Loucy (cell line): ENCODE data around the gene CLDN14.

Experiments used
- H2AFZ ChIP-seq: fragments of 200-600 bp; sonication (generic); 2 replicates; pipeline ENCODE4 v1.6.0; 2016; ENCODE audit warnings: antibody characterized with exemption, mild to moderate bottlenecking, low read length, moderate library complexity
- H3F3A ChIP-seq: fragments of 200-600 bp; 2 replicates; pipeline ENCODE4 v1.6.0; 2016; ENCODE audit warnings: antibody characterized with exemption, low read depth, mild to moderate bottlenecking
- H3K27me3 ChIP-seq: fragments of 200-600 bp; sonication (generic); 2 replicates; pipeline ENCODE4 v1.6.1; 2014; ENCODE audit warnings: low read length, mild to moderate bottlenecking; ENCODE audit not compliant: insufficient read depth, poor library complexity, severe bottlenecking
- H3K36me3 ChIP-seq: fragments of 200-600 bp; sonication (generic); 2 replicates; pipeline ENCODE4 v1.6.1; 2016; ENCODE audit warnings: low read length; ENCODE audit not compliant: insufficient read depth
- H3K4me1 ChIP-seq: fragments of 200-600 bp; sonication (generic); 2 replicates; pipeline ENCODE4 v1.5.1; 2014; ENCODE audit warnings: low read length, mild to moderate bottlenecking; ENCODE audit not compliant: insufficient read depth, poor library complexity, severe bottlenecking
- H3K4me2 ChIP-seq: fragments of 200-600 bp; sonication (generic); 2 replicates; pipeline ENCODE4 v1.6.0; 2014; ENCODE audit warnings: antibody characterized with exemption, low read length, low read depth, mild to moderate bottlenecking; ENCODE audit not compliant: poor library complexity, severe bottlenecking
- H3K4me3 ChIP-seq: fragments of 200-600 bp; sonication (generic); 2 replicates; pipeline ENCODE4 v1.5.1; 2014; ENCODE audit warnings: low read length, mild to moderate bottlenecking, mixed read lengths; ENCODE audit not compliant: poor library complexity, severe bottlenecking
- H3K79me2 ChIP-seq: fragments of 200-600 bp; sonication (generic); 2 replicates; pipeline ENCODE4 v1.6.1; 2014; ENCODE audit warnings: low read length; ENCODE audit not compliant: insufficient read depth
- H3K9ac ChIP-seq: fragments of 200-600 bp; sonication (generic); 2 replicates; pipeline ENCODE4 v1.6.0; 2014; ENCODE audit warnings: mild to moderate bottlenecking, low read depth, low read length, moderate library complexity; ENCODE audit not compliant: poor library complexity, severe bottlenecking
- H3K9me2 ChIP-seq: fragments of 200-600 bp; sonication (generic); replicated peaks from 2 replicates; pipeline ENCODE4 v1.6.1; 2016; ENCODE audit warnings: low read depth, low read length, mixed read lengths
- H3K9me3 ChIP-seq: fragments of 200-600 bp; sonication (generic); 2 replicates; pipeline ENCODE4 v1.6.1; 2014; ENCODE audit warnings: mild to moderate bottlenecking, antibody characterized with exemption, low read length, low read depth; ENCODE audit not compliant: insufficient read depth
- H4K20me1 ChIP-seq: fragments of 200-600 bp; sonication (generic); 2 replicates; pipeline ENCODE4 v1.6.0; 2014; ENCODE audit warnings: antibody characterized with exemption, low read length, mild to moderate bottlenecking; ENCODE audit not compliant: insufficient read depth, poor library complexity, severe bottlenecking
- CTCF ChIP-seq: fragments of 200-600 bp; sonication (generic); conservative IDR thresholded peaks from 2 replicates; pipeline ENCODE4 v1.5.1; 2014; ENCODE audit warnings: mild to moderate bottlenecking, antibody characterized with exemption, low read length
- EZH2phosphoT487 ChIP-seq: fragments of 200-600 bp; IDR thresholded peaks from 2 replicates; pipeline ENCODE4 v1.6.1; 2018; ENCODE audit warnings: antibody characterized with exemption, mild to moderate bottlenecking, moderate library complexity, borderline replicate concordance

CLDN14 gene

GRCh38 chr21:36510911-36511310 is 31.0 kb upstream of the CLDN14 start:
- Histone ChIP-seq H3K4me1 (peaks cover 57% of the 10 kb centered on the region), H4K20me1 (no peaks in the 10 kb centered on the region), H2AFZ (no peak overlapping the region), H3F3A (peaks cover 9% of the 10 kb centered on the region; the same call in 1 of the 2 replicates), H3K4me2 (peak overlapping the region; percentile 60), H3K4me3 (peak overlapping the region; percentile 28), H3K27me3 (no peaks in the 10 kb centered on the region), H3K9ac (no peak overlapping the region), H3K9me2 (no peaks in the 10 kb centered on the region), H3K9me3 (no peaks in the 10 kb centered on the region), H3K79me2 (no peaks in the 10 kb centered on the region), H3K36me3 (no peaks in the 10 kb centered on the region)
- TF ChIP-seq EZH2phosphoT487 (no peak), CTCF (no peak)

GRCh38 chr21:36509973-36510664 is 30.2 kb upstream of the CLDN14 start:
- no peaks in the 10 kb centered on the region for H3K9me3 ChIP-seq
- H3K9ac ChIP-seq: no peak overlapping the region
- H2AFZ ChIP-seq: no peak overlapping the region; the same call in 1 of the 2 replicates
- no peaks in the 10 kb centered on the region for H3K27me3 ChIP-seq
- no peaks in the 10 kb centered on the region for H4K20me1 ChIP-seq
- no peaks in the 10 kb centered on the region for H3K79me2 ChIP-seq
- no peak for TF ChIP-seq CTCF
- TF ChIP-seq EZH2phosphoT487: no peak
- peaks cover 9% of the 10 kb centered on the region; the same call in 1 of the 2 replicates for H3F3A ChIP-seq
- H3K36me3 ChIP-seq: no peaks in the 10 kb centered on the region
- H3K4me3 ChIP-seq: no peak overlapping the region
- H3K9me2 ChIP-seq: no peaks in the 10 kb centered on the region
- H3K4me1 ChIP-seq: peaks cover 57% of the 10 kb centered on the region
- H3K4me2 ChIP-seq: no peak overlapping the region

GRCh38 chr21:36508948-36509347 is 29.0 kb upstream of the CLDN14 start:
- H3K4me1 ChIP-seq: peaks cover 57% of the 10 kb centered on the region
- H3K9me2 ChIP-seq: no peaks in the 10 kb centered on the region
- H4K20me1 ChIP-seq: no peaks in the 10 kb centered on the region
- no peak overlapping the region for H3K4me3 ChIP-seq
- no peaks in the 10 kb centered on the region for H3K36me3 ChIP-seq
- no peaks in the 10 kb centered on the region for H3K9me3 ChIP-seq
- H3K79me2 ChIP-seq: no peaks in the 10 kb centered on the region
- no peak overlapping the region for H3K9ac ChIP-seq
- TF ChIP-seq EZH2phosphoT487 (no peak), CTCF (no peak)
- H3F3A ChIP-seq: peaks cover 9% of the 10 kb centered on the region; the same call in 1 of the 2 replicates
- H2AFZ ChIP-seq: no peak overlapping the region
- H3K4me2 ChIP-seq: no peak overlapping the region
- H3K27me3 ChIP-seq: no peaks in the 10 kb centered on the region
